H1 (cell line): Measurements from ENCODE around the gene MIER2. TPM values are rescaled to one million over a fixed set of nuclear protein-coding genes. Genes with fewer than 3 reads are reported as not detected.
A peak's percentile ranks its signal among the peaks of the same experiment; 100 is the strongest.

Source experiments
- CTCF ChIA-PET: fragments of 300-600 bp; sonication (Branson Sonifier 250); formaldehyde crosslinking; loops from one replicate; lab custom pipeline; 2021; ENCODE audit not compliant: partially characterized antibody; lab: Charles Lee
- POLR2A ChIA-PET: fragments of 300-600 bp; sonication (Branson Sonifier 250); formaldehyde crosslinking; loops from one replicate; lab custom pipeline; 2021; ENCODE audit warnings: inconsistent platforms; ENCODE audit not compliant: partially characterized antibody; lab: Charles Lee
- DNase-seq, 2 experiments: peaks; one replicate each; pipeline versions ENCODE4 v3.0.0 to v3.0.0-alpha.2; 2010 to 2022; ENCODE audit warnings: low spot score in 2 of 2, low read depth in 1 of 2, mixed read lengths in 1 of 2
- FAIRE-seq: peaks from 2 replicates; lab custom pipeline; 2011; peaks lifted over from hg19 to GRCh38; lab: Jason Lieb, UNC
- H2AFZ ChIP-seq: 2 replicates; pipeline ENCODE4 v1.8.1; 2012; ENCODE audit warnings: low read length, inconsistent platforms
- H2AK5ac ChIP-seq: 2 replicates; pipeline ENCODE4 v1.6.1; 2013; ENCODE audit warnings: low read depth, low read length
- H2BK120ac ChIP-seq: replicated peaks from 2 replicates; pipeline ENCODE3; 2013; ENCODE audit warnings: low read depth, low read length, inconsistent platforms
- H2BK12ac ChIP-seq: 2 replicates; pipeline ENCODE4 v1.6.1; 2013; ENCODE audit warnings: low read depth, low read length
- H2BK15ac ChIP-seq: 2 replicates; pipeline ENCODE4 v1.6.1; 2013; ENCODE audit warnings: low read length
- H2BK20ac ChIP-seq: 2 replicates; pipeline ENCODE4 v1.6.1; 2013; ENCODE audit warnings: low read length
- H2BK5ac ChIP-seq: 2 replicates; pipeline ENCODE4 v1.6.1; 2013; ENCODE audit warnings: low read depth, low read length
- H3K14ac ChIP-seq: 2 replicates; pipeline ENCODE4 v1.6.1; 2013; ENCODE audit warnings: inconsistent platforms; ENCODE audit not compliant: insufficient read length
- H3K18ac ChIP-seq: 2 replicates; pipeline ENCODE4 v1.6.1; 2013; ENCODE audit warnings: low read length; ENCODE audit errors: extremely low read depth
- H3K23ac ChIP-seq: 2 replicates; pipeline ENCODE4 v1.6.1; 2013; ENCODE audit warnings: inconsistent platforms; ENCODE audit not compliant: insufficient read length
- H3K23me2 ChIP-seq: 2 replicates; pipeline ENCODE4 v1.6.1; 2013; ENCODE audit warnings: low read depth, low read length
- H3K27ac ChIP-seq: 2 replicates; pipeline ENCODE4 v1.6.1; 2011; ENCODE audit warnings: low read depth, low read length, inconsistent platforms
- H3K27me3 ChIP-seq, 4 experiments: replicated peaks in 1 of 4; 1 replicate in 1 of 4; 2 replicates in 3 of 4; pipeline versions ENCODE4 v1.6.1 to v1.8.1; 2011 to 2013; ENCODE audit warnings: low read length in 3 of 4, mild to moderate bottlenecking in 3 of 4, inconsistent platforms in 2 of 4, mixed read lengths in 2 of 4, moderate library complexity in 1 of 4; ENCODE audit not compliant: control insufficient read depth in 3 of 4, insufficient read depth in 3 of 4; ENCODE audit errors: extremely low read depth in 1 of 4
- H3K36me3 ChIP-seq, 4 experiments: 2 replicates each; pipeline versions ENCODE4 v1.6.1 to v1.8.1; 2011 to 2013; ENCODE audit warnings: mild to moderate bottlenecking in 4 of 4, low read length in 3 of 4, moderate library complexity in 2 of 4, control low read depth in 1 of 4, inconsistent platforms in 1 of 4; ENCODE audit not compliant: insufficient read depth in 4 of 4, control insufficient read depth in 2 of 4
- H3K4ac ChIP-seq: replicated peaks from 2 replicates; pipeline ENCODE3; 2013; ENCODE audit warnings: low read length, low read depth, mixed read lengths, inconsistent platforms; ENCODE audit not compliant: insufficient read length
- H3K4me1 ChIP-seq, 4 experiments: replicated peaks in 1 of 4; 1 replicate in 1 of 4; 2 replicates in 3 of 4; pipeline versions ENCODE4 v1.6.1 to v1.8.1; 2011 to 2013; ENCODE audit warnings: low read length in 3 of 4, inconsistent platforms in 2 of 4, mixed read lengths in 1 of 4; ENCODE audit not compliant: insufficient read depth in 4 of 4, control insufficient read depth in 3 of 4
- H3K4me2 ChIP-seq, 2 experiments: 2 replicates each; pipeline versions ENCODE4 v1.6.1 to v1.8.1; 2011 to 2013; ENCODE audit warnings: low read depth in 2 of 2, low read length in 2 of 2, control low read depth in 1 of 2, inconsistent platforms in 1 of 2, mild to moderate bottlenecking in 1 of 2; ENCODE audit not compliant: insufficient read depth in 1 of 2
- H3K4me3 ChIP-seq, 4 experiments: fragments of 200-600, 300-600 bp in 1 of 4; sonication (generic), shearing (Covaris generic), sonication (Bioruptor Twin) in 1 of 4; 2 replicates each; pipeline versions ENCODE4 v1.5.1 to v1.8.1; 2011 to 2016; ENCODE audit warnings: low read length in 4 of 4, low read depth in 3 of 4, control low read depth in 2 of 4, inconsistent platforms in 2 of 4, mild to moderate bottlenecking in 2 of 4, mixed read lengths in 1 of 4, moderate library complexity in 1 of 4; ENCODE audit not compliant: insufficient read depth in 2 of 4; ENCODE audit errors: extremely low read depth in 1 of 4
- H3K56ac ChIP-seq: replicated peaks from 2 replicates; pipeline ENCODE3; 2013; ENCODE audit warnings: low read depth, mild to moderate bottlenecking, mixed read lengths, low read length, inconsistent platforms; ENCODE audit not compliant: insufficient read length
- H3K79me1 ChIP-seq: 2 replicates; pipeline ENCODE4 v1.6.1; 2013; ENCODE audit warnings: low read depth, low read length, control low read depth
- H3K79me2 ChIP-seq, 2 experiments: 2 replicates each; pipeline versions ENCODE4 v1.6.1 to v1.8.1; 2012 to 2013; ENCODE audit warnings: low read length in 2 of 2, mild to moderate bottlenecking in 2 of 2, inconsistent platforms in 1 of 2; ENCODE audit not compliant: insufficient read depth in 2 of 2, control insufficient read depth in 1 of 2
- H3K9ac ChIP-seq, 4 experiments: replicated peaks in 1 of 4; 1 replicate in 1 of 4; 2 replicates in 3 of 4; pipeline versions ENCODE4 v1.6.1 to v1.8.1; 2011 to 2013; ENCODE audit warnings: low read depth in 3 of 4, low read length in 3 of 4, control low read depth in 2 of 4, mild to moderate bottlenecking in 2 of 4, moderate library complexity in 2 of 4, inconsistent platforms in 1 of 4; ENCODE audit errors: extremely low read depth in 1 of 4
- H3K9me3 ChIP-seq, 2 experiments: 2 replicates each; pipeline versions ENCODE4 v1.6.1 to v1.8.1; 2012 to 2013; ENCODE audit warnings: mild to moderate bottlenecking in 2 of 2, moderate library complexity in 2 of 2, control low read depth in 1 of 2, inconsistent platforms in 1 of 2, low read depth in 1 of 2, low read length in 1 of 2, mixed read lengths in 1 of 2; ENCODE audit not compliant: insufficient read depth in 2 of 2
- H4K20me1 ChIP-seq, 2 experiments: replicated peaks in 1 of 2; 2 replicates each; pipeline versions ENCODE3 to v1.8.1; 2011 to 2013; ENCODE audit warnings: inconsistent platforms in 2 of 2, low read length in 2 of 2, mild to moderate bottlenecking in 1 of 2; ENCODE audit not compliant: insufficient read depth in 2 of 2, control insufficient read depth in 1 of 2
- H4K5ac ChIP-seq: 2 replicates; pipeline ENCODE4 v1.6.1; 2013; ENCODE audit warnings: low read length, low read depth, mixed read lengths, inconsistent platforms; ENCODE audit not compliant: insufficient read length
- H4K8ac ChIP-seq: 2 replicates; pipeline ENCODE4 v1.8.0; 2013; ENCODE audit warnings: mild to moderate bottlenecking, moderate library complexity, low read length, inconsistent platforms; ENCODE audit not compliant: insufficient read depth; ENCODE audit errors: extremely low read depth
- H4K91ac ChIP-seq: replicated peaks from 2 replicates; pipeline ENCODE3; 2013; ENCODE audit warnings: low read length, mixed read lengths, inconsistent platforms; ENCODE audit not compliant: insufficient read length
- EP300 ChIP-seq, 2 experiments: IDR thresholded peaks; 1 replicate in 1 of 2; 2 replicates in 1 of 2; pipeline ENCODE4 v1.6.1; 2011 to 2012; ENCODE audit warnings: low read depth in 2 of 2, low read length in 2 of 2, mild to moderate bottlenecking in 2 of 2, borderline replicate concordance in 1 of 2, inconsistent platforms in 1 of 2, moderate library complexity in 1 of 2
- WGBS, 2 experiments: shearing (Covaris generic) in 1 of 2; methylation state at CpG; one replicate each; pipeline versions ENCODE4 v1.1.6 to v1.1.7; 2013 to 2015; ENCODE audit warnings: low lambda C conversion rate in 2 of 2, mixed read lengths in 2 of 2, inconsistent platforms in 1 of 2, low coverage in 1 of 2, missing lambda C conversion rate in 1 of 2; ENCODE audit not compliant: insufficient replicate concordance in 2 of 2, insufficient coverage in 1 of 2, insufficient read length in 1 of 2; ENCODE audit errors: extremely low coverage in 1 of 2, missing lambda C conversion rate in 1 of 2; 5-methylcytosine and 5-hydroxymethylcytosine counted together
- polyA plus RNA-seq, 7 experiments: library from polyadenylated mRNA; depleted of rRNA in 3 of 7; stranded (reverse) in 5 of 7; unstranded in 2 of 7; fragments of >200 nt in 5 of 7; fragments of 200-250 nt in 2 of 7; gene quantifications; 1 replicate in 5 of 7; 2 replicates in 1 of 7; 4 replicates in 1 of 7; pipeline versions ENCODE4 v1.2.1 to v1.2.3, GENCODE V29; 2011 to 2013; ENCODE audit warnings: missing spikeins in 2 of 7, mixed read lengths in 2 of 7
- total RNA-seq: library from RNA; stranded (reverse); fragmentation: NEBNext Ultra II Directional; extraction: Animal tissue kit (Norgen Biotek cat#: 25700); gene quantifications from 2 replicates; pipeline ENCODE4 v1.2.1, GENCODE V29; 2021

MIER2 gene
- total and polyA plus RNA-seq, 2 of the 8 experiments (the other 6 are each of a cell fraction or from before 2014, with no cell fraction given), result 30.3 to 48.3 TPM

- Histone ChIP-seq H3K79me1 (peaks cover 20% of the 10 kb centered on the region), H3K4ac (no peak overlapping the region), H2AFZ (no peak overlapping the region), H4K8ac (no peak overlapping the region; the same call in 1 of the 2 replicates), H4K91ac (no peak overlapping the region), H3K56ac (no peak overlapping the region), H3K36me3 (no peaks in the 10 kb centered on the region; a peak in 3 of 8 replicates), H3K14ac (no peak overlapping the region), H4K20me1 (peaks cover 20 to 44% of the 10 kb centered on the region in 2 experiments), H3K79me2 (peaks cover 54 to 67% of the 10 kb centered on the region in 2 experiments), H4K5ac (no peak overlapping the region), H2BK12ac (no peak overlapping the region), H3K27ac (no peak overlapping the region), H3K4me3 (peak overlapping the region in 1 of 4 experiments; percentile 67; a peak in 2 of 8 replicates), H2AK5ac (no peak overlapping the region), H3K27me3 (peaks cover 0 to 7% (median 4%) of the 10 kb centered on the region in 4 experiments; a peak in 3 of 7 replicates), H2BK15ac (no peak overlapping the region), H3K18ac (no peak overlapping the region), H3K23ac (no peak overlapping the region), H3K4me1 (peaks cover 0 to 15% (median 9%) of the 10 kb centered on the region in 4 experiments; a peak in 6 of 7 replicates), H3K23me2 (peaks cover 9% of the 10 kb centered on the region; the same call in 1 of the 2 replicates), H3K9ac (no peak overlapping the region), H3K9me3 (no peaks in the 10 kb centered on the region), H2BK20ac (no peak overlapping the region), H3K4me2 (peak overlapping the region; percentile 1 to 30; a peak in 2 of 4 replicates), H2BK120ac (no peak overlapping the region), H2BK5ac (no peak overlapping the region; the same call in 1 of the 2 replicates)
- ChIA-PET POLR2A (interaction anchor here (1.3 to 1.7 kb wide), 3 partner anchors 14 to 46 kb away, joined by 3 to 4 read pairs (median 3); no protein-coding TSS in a partner anchor), CTCF (interaction anchor here (1.5 to 2.8 kb wide), 2 partner anchors 47 to 165 kb away, joined by 3 to 7 read pairs; partner anchors contain the start of gene TPGS1)
- no peak for DNase-seq
- no peak for TF ChIP-seq EP300 (IDR thresholded peaks at IDR 0.05; ENCODE audit: borderline replicate concordance in 1 of 2, low read depth in 2 of 2, low read length in 2 of 2)
- no peak for FAIRE-seq
- 87% methylated on average over 10 of the region's 10 CpGs; no CpG with 5 or more reads in 1 of the 2 experiments for WGBS, 2 experiments
Observed at GRCh38 chr19:342128-342455, 2.5 kb downstream of the MIER2 start.
